SHP77 (cell line): Measurements from ENCODE around the gene SLC13A2.

ENCODE experiments used
- DNase-seq, 2 experiments: peaks; one replicate each; lab custom pipeline; 2025; lab: John Stamatoyannopoulos, UW

The SLC13A2 gene

DNA sequence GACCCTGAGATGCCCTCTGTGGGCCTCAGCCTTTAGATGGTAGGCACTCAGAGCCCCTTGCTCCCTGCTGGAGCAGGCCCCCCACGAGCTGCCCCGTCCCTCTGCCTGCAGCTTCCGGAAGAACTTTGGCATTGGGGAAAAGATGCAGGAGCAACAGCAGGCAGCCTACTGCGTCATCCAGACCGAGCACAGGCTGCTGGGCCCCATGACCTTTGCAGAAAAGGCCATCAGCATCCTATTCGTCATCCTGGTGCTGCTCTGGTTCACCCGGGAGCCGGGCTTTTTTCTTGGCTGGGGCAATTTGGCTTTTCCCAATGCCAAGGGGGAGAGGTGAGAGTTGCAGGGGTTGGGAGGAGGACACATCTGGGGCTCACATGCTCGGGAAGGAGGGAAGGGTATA, 20.0 kb downstream of the SLC13A2 start:
- no peak for DNase-seq

DNA sequence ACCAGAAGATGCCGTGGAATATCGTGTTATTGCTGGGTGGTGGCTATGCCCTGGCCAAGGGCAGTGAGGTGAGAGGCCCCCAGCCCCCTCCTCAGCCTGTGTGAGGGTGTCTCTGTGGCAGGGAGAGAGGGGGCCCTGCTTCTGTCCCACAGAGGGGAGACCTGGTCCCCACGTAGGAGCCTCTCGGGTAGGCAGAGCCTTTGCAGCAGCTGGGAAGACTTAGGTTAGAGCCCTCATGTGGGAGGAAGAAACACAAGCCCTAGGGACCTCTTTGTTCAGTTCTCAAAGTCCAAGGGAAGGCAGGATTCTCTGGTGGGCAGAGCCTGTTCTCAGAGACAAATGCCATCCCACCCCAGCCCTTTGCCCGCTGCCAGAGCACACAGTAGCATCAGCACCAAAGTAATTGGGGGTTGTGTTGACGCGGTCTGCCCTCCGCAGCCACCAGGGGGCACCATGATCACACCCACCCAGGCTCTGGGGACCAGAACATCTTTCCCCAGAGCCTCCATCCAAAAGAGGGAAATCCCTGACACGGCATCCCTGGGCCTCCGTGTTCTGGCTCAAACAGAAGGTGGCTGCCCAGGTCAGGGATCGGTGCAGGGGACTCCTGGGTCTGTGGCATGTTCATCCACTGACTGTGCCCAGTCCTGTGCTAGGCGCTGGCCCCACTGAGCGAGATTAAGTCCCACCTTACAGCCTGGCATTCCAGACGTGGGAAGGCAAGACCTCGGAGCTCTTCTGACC, 21.2 kb downstream of the SLC13A2 start:
- DNase-seq = peak; percentile 39 to 45

DNA sequence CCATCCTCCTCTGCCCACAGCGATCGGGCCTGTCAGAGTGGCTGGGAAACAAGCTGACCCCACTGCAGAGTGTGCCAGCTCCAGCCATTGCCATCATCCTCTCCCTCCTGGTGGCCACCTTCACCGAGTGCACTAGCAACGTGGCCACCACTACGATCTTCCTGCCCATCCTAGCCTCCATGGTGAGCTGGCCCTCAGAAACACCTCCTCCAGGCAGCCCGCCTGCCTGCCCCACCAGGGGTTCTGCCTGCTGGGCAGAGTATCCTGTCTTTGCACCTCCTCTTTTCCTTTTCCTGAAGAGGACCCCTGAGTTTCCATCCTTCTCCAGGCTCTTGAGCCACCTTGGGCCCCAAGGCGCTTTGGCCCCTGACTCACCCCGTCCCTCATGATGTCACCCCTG, 22.2 kb downstream of the SLC13A2 start:
- DNase-seq = no peak

DNA sequence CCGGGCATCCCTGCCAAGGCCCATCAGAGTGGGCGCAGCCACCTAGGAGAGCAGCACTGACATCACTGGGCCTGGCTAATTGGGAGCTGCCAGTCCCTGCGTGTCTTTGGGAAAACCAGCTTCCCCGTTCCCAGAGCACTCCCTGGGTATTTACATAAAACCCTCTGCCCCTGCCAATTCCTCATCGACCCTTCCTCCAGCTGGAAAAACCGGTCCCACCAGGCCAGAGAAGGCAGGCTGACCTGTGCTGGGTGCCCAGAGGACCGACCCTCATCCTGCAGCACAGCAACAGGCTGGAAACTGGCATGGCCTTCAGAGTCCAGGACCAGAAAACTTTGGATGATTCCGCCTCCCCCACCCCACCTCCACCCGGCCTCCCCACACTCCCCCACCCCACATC, 24.5 kb downstream of the SLC13A2 start:
- DNase-seq = no peak

DNA sequence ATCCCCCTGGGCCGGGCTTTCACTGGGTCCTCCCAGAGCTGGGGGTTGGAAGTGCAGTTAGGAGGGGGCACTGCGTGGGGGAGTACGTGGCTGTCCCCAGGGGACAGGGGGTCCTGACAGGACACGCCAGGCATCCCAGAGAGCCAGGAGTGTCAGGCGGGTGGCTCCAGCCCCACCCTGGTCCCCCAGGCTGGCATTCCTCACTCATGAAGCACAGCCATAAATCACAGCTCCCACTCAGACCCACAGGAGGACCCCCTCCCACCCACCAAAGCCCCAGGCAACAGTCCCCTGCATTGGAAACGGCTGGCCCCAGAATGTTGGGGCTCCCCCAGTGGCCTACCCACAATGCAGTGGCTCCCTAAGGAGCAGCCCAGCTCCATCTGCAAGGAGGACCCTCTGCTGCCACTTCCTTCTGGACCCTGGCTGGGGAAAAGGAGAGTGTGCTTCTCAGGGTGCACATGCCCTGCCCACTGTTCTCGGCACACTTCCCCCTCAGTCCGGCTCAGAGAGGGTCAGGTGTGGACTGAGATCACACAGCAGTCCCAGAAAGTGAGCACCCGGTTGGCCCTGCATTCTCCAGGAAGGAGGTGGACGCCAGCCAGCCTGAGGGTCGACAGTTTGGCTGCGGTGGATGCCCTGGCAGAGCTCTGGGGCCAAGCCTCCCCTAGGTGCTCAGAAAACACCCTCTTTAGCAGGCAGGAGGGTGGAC, 25.4 kb downstream of the SLC13A2 start:
- DNase-seq = no peak

DNA sequence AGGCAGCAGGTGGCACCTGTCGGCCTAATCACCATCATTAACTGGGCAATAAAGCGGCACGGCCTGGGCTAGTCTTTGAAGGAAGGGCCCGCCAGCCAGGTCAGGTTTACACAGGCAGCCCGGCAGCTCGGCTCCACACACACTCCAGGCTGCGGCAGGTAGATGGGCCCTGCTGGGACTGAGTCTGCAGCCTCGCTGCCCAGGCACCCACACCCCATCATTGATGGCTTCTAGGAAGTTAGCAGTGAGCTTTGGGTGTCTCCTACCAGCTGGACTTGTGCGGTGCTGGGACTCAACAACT, 25.9 kb downstream of the SLC13A2 start:
- no peak for DNase-seq

DNA sequence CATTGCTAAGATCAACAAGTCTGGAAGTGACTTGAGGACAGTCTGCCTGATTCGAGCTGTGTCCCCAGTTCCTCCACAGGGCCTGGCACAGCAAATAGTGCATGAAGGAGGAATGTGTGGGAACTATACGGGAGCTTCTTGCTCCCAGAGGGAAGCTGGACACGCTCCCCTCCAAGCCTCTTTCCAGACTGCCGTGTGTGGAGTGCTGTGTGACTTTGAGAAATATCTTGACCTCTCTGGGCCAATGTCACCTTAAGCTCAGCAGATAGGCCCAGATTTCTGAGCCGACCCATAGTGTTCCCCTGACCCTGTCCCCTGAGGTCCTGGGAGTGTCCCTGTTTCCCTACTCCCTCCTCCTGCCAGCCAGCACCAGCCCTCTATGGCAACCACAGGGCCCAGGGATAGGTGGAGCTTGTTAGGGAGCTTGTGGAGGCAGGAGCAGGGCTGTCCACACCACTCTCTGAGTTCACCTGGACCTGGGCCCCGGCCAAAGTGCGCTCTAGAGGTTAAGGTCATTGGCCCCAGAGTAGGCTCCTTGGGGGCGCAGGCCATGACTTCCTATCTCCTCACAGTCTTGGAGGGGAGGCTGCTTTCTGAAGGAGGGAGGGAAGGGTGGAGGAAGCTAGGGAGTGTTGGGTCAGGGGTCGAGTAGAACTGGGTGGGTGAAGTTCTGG, 26.4 kb downstream of the SLC13A2 start:
- no peak for DNase-seq

DNA sequence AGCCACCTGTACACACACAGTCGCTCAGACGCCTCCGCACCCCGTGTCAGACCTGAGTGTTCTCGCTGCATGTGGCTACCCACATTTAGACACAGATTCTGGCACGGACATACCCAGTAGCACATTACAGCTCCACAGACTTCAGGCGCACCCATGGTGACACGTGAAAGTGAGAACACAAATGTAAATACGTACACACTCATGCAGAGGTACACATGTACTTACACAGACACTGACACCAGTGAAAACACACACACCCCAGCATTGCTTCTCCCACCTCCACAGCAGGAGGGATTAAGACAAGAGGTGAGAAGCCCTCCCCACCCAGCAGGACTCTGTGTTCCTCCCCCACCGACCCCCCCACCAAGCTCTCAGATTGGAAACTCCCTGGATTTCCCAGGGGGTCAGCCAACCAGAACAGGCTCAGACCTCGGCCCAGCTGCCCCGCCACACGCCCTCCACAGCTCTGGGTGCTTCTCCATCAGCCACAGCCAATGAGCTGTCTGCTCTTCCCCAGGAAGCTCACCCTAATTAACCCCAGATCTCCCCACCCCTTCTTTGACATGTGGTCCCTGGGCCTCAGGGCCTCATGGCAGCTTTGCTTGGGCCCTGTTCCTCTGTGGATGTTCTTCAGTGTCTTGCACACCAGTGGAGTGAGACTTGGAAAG, 27.4 kb downstream of the SLC13A2 start:
- DNase-seq = no peak

DNA sequence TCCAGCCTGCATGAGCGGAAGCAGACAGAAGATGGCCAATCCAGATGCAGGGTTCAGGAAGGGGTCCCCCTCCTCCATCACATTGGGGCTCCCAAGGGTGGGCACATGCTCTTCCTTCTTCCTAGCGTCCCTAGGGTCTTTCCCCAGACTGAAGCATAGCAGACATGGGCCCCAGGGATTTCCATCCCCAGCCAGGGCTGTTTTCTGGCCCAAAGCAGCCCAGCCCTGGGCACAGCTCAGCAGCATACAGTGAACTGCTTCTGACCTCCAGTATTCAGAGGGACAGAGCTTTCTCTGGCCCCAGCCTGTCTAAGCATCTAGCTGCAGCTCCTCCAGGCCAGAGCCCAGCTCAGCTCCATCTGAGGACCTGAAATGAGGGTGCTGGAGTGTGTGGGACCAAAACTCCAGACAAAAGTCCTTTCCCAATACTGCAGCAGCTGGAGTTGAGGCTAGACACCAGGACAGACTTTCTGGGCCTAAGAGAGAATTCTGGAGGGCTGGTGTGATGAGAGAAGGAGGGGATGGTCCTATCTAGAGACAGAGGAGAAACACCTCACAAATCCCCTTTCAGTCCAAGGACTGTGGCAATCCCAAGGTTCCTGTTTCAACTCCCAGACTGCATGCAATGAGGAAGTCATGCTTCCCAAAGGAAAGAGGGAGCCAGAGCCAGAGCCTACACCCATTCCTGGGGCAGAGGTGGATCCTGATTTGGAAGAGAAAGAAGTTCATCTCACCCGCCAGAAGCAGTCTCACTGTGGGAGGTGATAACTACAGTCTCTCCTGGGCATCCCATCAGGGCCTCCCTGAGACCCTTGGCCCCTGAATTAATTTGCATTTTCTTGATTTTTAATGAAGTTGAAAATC, 28.2 kb downstream of the SLC13A2 start:
- no peak for DNase-seq

DNA sequence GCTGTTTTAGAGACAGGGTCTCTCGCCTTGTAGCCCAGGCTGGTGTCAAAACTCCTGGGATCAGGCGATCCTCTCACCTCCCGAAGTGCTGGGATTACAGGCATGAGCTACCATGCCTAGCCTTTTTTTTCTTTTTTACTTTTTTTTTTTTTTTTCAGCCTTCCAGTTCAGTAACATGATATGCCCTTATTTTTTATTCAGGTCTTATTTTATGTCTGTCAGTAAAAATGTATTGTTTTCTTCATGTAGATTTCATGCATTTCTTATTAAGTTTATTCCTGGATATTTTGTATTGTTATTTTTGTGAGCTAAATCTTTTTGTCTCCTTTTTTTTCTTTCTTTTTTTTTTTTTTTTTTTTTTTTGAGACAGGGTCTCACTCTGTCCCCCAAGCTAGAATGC, 30.0 kb downstream of the SLC13A2 start:
- DNase-seq = no peak

DNA sequence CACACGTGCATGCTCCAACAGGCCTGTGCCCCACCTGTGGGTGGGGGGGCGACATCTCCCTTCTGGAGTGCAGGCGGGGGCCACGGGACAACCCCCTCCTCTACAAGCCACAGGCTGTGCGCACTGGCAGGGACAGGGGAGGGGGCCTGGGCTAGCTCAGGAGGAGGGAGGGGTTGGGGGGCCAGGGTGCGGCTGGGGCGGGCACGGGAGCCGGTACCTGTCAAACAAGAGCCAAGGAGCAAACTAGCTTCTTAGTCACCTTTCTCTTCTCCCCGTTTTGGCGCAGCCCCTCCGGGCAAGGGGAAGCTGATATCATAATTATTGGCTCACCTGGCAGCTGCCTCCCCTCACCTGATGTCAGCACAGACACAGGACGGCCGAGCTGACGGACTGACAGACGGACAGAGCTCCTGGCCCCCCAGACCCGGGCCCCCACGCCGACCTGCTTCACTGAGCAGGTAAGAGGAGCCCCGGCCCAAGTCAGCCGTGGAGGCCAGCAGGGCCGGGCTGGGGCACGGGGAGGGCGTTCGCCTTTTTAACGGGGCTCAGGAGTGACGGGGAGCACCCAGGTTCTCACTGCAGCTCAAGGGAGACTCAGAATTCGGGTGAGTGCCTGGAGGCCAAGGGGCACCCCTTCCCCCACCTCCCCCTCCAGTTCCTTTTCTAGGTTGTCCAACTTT, 32.7 kb downstream of the SLC13A2 start, which contains the start of gene FOXN1:
Gene FOXN1, plus strand, starts transcription at position 363 of the 680 bp plus-strand sequence. CDS start 17,622 bp downstream, outside the sequence.
- DNase-seq = no peak

DNA sequence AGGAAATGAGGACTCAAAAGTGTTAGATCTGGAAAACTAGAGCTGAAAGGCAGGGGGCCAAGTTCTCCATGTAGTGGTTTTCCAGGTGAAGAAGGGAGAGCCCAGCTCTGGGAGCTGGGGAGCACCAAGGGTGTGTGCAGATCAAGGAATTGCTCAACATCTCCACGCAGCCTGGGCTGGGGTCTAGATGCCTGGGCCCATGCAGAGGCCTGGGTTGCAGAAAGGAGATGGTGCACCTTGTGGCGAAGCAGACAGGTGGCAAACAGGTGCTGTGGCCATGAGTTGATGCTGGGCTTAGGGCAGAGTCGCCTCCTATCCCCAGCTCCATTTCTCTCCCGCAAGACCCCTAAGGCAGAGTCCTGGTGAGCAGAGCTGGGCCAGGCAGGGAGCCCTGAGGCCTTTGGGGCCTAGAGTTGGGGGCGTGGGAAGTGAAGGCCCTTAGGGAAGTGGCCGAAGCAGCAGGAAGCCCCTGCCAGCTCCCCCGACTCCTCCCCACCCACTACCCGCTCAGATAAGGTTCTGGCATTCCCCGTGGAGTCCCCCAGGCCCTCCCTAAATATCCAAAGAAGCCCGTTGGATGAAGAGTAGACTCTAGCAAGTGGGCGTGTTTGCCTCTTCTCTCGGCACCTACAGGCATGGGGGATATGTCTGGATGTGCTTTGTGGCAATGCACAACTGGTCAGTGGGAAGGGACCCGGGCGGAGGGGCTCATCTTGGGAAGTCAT, 33.5 kb downstream of the SLC13A2 start:
- no peak for DNase-seq

DNA sequence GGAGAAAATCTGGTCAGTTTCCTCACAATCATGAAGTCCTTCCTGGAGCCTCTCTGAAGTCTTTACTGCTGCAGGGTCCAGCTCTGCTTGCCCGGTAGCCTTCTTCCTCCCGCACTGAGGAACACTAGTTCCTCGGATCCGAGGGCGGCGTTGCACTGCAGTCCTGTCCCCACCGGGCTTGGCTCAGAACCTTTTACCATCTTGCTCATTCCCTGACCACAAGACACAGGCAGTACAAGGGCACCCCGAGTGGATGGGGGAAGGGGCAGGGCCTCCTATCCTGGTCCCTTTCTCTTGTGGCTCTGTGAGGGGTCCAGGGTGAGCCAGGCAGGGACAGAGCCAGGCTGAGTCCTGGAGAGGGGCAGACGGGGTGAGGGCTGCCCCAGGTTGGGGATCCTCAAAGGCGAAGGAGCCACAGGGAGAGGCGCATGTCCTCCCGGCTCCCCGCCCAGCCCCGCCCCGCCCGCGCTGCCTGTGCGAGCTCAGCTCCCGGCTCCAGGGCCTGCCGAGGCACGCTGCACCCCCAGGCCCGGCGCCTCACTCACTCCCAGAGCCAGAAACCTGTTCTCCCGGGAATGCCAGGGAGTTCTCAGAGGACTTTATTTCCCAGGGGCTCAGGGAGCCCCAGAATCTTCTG, 34.2 kb downstream of the SLC13A2 start:
- no peak for DNase-seq

DNA sequence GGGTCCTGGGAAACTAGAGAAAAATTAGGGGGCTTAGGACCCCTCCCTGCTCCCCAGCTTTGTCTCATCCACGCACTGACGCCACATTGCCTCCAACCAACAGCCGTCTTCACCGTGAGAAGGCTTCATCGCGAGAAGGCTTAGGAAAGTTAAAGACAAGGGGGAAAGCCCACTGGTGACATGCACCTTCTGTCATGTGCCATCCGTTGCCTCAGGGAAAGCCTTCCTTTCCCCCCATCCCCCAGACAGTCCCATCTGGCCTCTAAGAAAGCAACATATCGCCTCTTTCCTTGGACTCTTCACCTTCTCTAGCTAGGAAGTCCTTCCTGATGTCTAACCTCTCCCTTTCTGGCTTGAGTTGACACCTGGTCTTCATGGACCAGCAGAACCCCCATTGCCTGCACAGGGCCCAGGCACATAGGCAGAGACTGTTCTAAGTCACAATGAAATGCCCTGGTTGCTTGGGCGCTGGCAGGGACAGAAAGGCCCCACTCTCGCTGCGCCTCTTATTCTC, 34.8 kb downstream of the SLC13A2 start:
- no peak for DNase-seq

DNA sequence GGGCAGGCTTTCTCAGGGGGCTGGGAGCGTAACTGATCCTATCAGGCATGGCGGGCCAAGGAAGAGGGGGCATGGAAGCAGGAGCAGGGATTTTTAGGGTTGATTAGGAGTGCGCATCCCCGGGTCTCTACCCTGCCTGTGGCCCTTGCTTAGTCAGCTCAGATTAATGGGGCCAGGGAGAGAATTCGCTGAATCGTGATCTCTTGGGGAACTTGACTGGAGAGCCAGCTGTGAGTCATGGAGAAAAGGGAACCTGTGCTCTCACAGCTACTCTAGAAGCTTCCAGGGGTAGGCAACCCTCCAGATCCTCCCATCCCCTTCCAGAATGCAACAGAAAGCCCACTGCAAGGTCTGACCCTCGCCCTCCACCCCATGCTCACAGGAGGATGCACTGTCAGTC, 36.3 kb downstream of the SLC13A2 start:
- DNase-seq = no peak

DNA sequence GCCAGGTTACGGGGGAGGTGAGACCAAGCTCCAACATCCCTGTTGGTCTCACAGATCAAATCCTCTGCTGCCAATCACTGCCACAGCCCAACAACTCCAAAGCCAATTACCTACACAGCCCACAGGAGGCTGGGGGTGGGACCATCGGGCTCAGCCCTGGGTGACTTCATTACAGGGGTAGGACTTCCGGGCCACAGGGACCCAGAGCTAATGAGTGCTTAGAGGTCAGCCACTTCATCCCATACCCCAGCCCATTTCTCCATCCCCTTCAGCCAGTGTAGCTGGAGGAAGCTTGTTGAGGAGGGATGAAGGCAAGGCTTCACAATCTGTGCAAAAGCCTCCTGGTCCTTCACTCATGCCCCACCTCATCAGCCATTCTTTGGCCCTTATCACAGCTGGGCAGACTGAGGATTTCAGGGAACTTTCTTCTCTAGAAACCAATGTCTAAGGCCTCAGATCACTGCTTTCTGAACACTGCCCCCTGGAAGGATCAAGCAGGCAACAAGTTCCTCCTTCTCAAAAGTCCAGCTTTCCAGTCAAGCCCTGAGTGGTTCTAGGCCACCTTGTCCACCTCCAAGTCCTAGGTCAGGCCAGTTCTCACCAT, 38.5 kb downstream of the SLC13A2 start:
- no peak for DNase-seq

DNA sequence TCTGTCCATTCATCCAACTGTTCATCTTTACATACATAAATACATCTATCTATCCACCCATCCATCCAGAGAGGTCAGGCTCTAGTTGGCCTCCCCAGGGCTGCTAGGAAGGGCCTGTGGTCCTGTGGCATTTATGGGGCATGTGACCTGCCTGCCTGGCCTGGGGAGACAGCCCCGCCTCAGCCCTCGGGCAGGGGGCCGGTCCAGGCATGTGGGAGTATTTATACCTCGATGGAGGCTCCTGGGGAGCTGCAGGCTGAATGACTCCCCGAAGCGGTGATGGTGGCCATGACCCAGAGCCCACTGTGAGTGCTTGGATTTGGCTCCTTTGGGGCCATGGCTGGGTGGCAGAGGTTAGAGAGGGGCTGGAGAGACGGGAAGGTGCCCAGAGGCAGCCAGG, 40.0 kb downstream of the SLC13A2 start:
- no peak for DNase-seq

DNA sequence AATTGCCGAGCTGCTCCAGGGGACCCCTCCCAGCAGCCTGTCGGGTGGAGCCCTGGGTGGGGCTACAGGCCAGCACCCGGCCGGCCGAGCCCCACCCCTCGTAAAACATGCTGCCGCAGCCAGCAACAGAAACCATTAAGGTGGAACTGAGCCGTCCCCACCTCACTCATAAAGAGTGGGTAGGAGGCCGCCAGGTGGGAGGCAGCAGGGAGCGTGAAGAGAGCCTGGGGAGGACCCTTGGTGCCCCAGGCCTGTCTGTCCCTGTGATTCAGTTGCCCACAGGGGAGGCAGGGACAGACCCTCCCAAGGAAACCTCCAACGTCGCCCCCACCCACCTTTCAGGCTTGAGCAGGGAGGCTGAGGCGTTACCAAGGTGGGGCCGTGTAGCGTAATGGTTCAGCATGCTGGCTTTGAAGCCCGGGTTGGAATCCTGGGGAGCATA, 41.1 kb downstream of the SLC13A2 start:
- no peak for DNase-seq

DNA sequence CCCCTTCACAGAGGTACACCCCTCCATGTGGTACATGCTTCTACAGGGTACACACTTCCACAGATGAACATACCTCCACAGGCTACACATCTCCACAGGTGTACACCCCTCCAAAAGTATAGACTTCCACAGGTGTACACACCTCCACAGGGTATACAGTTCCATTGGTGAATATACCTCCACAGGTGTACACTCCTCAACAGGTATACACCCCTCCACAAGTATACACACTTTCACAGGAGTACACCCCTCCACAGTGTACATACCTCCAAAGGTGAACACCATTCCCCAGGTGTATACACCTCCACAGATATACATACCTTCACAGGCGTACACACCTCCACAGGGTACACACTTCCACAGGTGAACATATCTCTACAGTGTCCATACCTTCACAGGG, 42.1 kb downstream of the SLC13A2 start:
- no peak for DNase-seq
